DOHH2 (cell line): ENCODE results near the gene BRD3OS.

Experiments used
- EZH2phosphoT487 ChIP-seq: fragments of 200-600 bp; sonication (generic); IDR thresholded peaks from 2 replicates; pipeline ENCODE4 v1.6.1; 2017; ENCODE audit warnings: borderline replicate concordance, mild to moderate bottlenecking, antibody characterized with exemption, low read length, moderate library complexity, mixed read lengths
- TF ChIP-seq, protein P1 (sequence below): fragments of 200-600 bp; sonication (generic); IDR thresholded peaks from one replicate; pipeline ENCODE4 v1.5.1; 2014; ENCODE audit warnings: antibody characterized with exemption, mild to moderate bottlenecking, low read depth, low read length; ENCODE audit not compliant: poor library complexity, severe bottlenecking

DNA sequence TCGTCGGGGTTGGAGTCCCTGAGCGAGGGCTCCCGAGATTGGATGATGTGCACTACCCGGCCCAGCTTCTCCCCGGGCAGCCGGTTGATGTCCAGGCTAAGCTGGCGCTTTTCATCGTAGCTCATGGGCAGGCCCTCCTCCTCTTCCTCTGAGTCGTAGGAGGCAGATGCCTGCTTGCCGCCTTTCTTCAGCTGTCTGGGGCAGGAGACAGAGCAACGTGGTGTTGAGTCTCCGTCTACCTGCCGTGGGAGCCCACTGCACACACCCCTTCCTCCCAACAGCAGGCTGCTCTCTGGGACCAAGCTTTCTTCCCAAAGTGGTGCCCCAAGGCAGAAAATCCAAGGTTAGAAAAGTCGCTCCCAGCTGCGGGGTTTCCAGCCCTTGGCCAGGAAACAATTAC is 10.8 kb downstream of the BRD3OS start:
- TF ChIP-seq, protein P1, sequence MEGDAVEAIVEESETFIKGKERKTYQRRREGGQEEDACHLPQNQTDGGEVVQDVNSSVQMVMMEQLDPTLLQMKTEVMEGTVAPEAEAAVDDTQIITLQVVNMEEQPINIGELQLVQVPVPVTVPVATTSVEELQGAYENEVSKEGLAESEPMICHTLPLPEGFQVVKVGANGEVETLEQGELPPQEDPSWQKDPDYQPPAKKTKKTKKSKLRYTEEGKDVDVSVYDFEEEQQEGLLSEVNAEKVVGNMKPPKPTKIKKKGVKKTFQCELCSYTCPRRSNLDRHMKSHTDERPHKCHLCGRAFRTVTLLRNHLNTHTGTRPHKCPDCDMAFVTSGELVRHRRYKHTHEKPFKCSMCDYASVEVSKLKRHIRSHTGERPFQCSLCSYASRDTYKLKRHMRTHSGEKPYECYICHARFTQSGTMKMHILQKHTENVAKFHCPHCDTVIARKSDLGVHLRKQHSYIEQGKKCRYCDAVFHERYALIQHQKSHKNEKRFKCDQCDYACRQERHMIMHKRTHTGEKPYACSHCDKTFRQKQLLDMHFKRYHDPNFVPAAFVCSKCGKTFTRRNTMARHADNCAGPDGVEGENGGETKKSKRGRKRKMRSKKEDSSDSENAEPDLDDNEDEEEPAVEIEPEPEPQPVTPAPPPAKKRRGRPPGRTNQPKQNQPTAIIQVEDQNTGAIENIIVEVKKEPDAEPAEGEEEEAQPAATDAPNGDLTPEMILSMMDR: no peak
- no peak for TF ChIP-seq EZH2phosphoT487
